HEK293 (cell line): Measurements from ENCODE around the gene CD69.

Experiments
- CTCF ChIA-PET: fragments of 350-600 bp; formaldehyde crosslinking; extraction: SDS; loops from one replicate; lab custom pipeline; 2021; ENCODE audit warnings: antibody characterized with exemption; lab: Yijun Ruan, JAX
- POLR2A ChIA-PET: fragments of 300-600 bp; formaldehyde crosslinking; extraction: SDS; loops from one replicate; lab custom pipeline; 2020; ENCODE audit warnings: antibody characterized with exemption, inconsistent platforms; lab: Yijun Ruan, JAX
- H3K27ac ChIP-seq: fragments of 200-500 bp; sonication (Bioruptor generic); 2 replicates; pipeline ENCODE4 v1.5.1; 2014; ENCODE audit warnings: low read depth, low read length, control low read depth, inconsistent platforms; ENCODE audit errors: extremely low read depth
- H3K36me3 ChIP-seq, 2 experiments: fragments of 200-500 bp in 1 of 2; sonication (Bioruptor generic) in 1 of 2; 1 replicate in 1 of 2; 2 replicates in 1 of 2; pipeline ENCODE4 v1.5.1; 2014 to 2017; ENCODE audit warnings: inconsistent platforms in 2 of 2, low read length in 2 of 2; ENCODE audit not compliant: control insufficient read depth in 2 of 2, insufficient read depth in 1 of 2
- H3K4me1 ChIP-seq: fragments of 200-500 bp; sonication (Bioruptor generic); 2 replicates; pipeline ENCODE4 v1.5.1; 2014; ENCODE audit warnings: mild to moderate bottlenecking, low read length, inconsistent platforms; ENCODE audit not compliant: control insufficient read depth, insufficient read depth
- H3K4me3 ChIP-seq: 2 replicates; pipeline ENCODE4 v1.5.1; 2011; ENCODE audit warnings: low read depth, mild to moderate bottlenecking, control low read depth, low read length, moderate library complexity
- H3K9me3 ChIP-seq: fragments of 200-500 bp; sonication (Bioruptor generic); 2 replicates; pipeline ENCODE4 v1.5.1; 2014; ENCODE audit warnings: low read depth, low read length, inconsistent platforms; ENCODE audit not compliant: control insufficient read depth, insufficient read depth
- FEZF1 ChIP-seq: fragments of 450-650 bp; formaldehyde crosslinking; IDR thresholded peaks from 2 replicates; pipeline ENCODE4 v1.5.1; 2016; ENCODE audit warnings: missing biosample characterization, missing genetic modification characterization
- KLF1 ChIP-seq: fragments of 450-650 bp; formaldehyde crosslinking; IDR thresholded peaks from 2 replicates; pipeline ENCODE4 v1.5.1; 2016; ENCODE audit warnings: missing biosample characterization, missing genetic modification characterization
- KLF8 ChIP-seq: fragments of 450-650 bp; formaldehyde crosslinking; IDR thresholded peaks from 2 replicates; pipeline ENCODE4 v1.5.1; 2016; ENCODE audit warnings: missing biosample characterization, missing genetic modification characterization
- MZF1 ChIP-seq: fragments of 450-650 bp; formaldehyde crosslinking; IDR thresholded peaks from 2 replicates; pipeline ENCODE4 v1.5.1; 2017; ENCODE audit warnings: missing biosample characterization, missing genetic modification characterization, borderline replicate concordance
- SP7 ChIP-seq: fragments of 450-650 bp; formaldehyde crosslinking; IDR thresholded peaks from 2 replicates; pipeline ENCODE4 v1.5.1; 2016; ENCODE audit warnings: missing biosample characterization, missing genetic modification characterization
- TRIM28 ChIP-seq: IDR thresholded peaks from 2 replicates; pipeline ENCODE4 v1.6.1; 2011; ENCODE audit warnings: low read length, control low read depth, borderline replicate concordance
- ZFHX2 ChIP-seq: fragments of 450-650 bp; formaldehyde crosslinking; conservative IDR thresholded peaks from 2 replicates; pipeline ENCODE4 v1.5.1; 2016; ENCODE audit warnings: missing biosample characterization, missing genetic modification characterization
- ZNF132 ChIP-seq: fragments of 450-650 bp; formaldehyde crosslinking; IDR thresholded peaks from 2 replicates; pipeline ENCODE4 v1.5.1; 2017; ENCODE audit warnings: missing biosample characterization, missing genetic modification characterization, borderline replicate concordance
- ZNF266 ChIP-seq: fragments of 450-650 bp; formaldehyde crosslinking; IDR thresholded peaks from 2 replicates; pipeline ENCODE4 v1.5.1; 2016; ENCODE audit warnings: missing biosample characterization, missing genetic modification characterization, low read depth
- ZNF280C ChIP-seq: fragments of 450-650 bp; formaldehyde crosslinking; IDR thresholded peaks from 2 replicates; pipeline ENCODE4 v1.5.1; 2016; ENCODE audit warnings: missing biosample characterization, missing genetic modification characterization
- ZNF302 ChIP-seq: fragments of 450-650 bp; formaldehyde crosslinking; IDR thresholded peaks from 2 replicates; pipeline ENCODE4 v1.5.1; 2016; ENCODE audit warnings: missing biosample characterization, missing genetic modification characterization, low read depth
- ZNF350 ChIP-seq: fragments of 450-650 bp; formaldehyde crosslinking; IDR thresholded peaks from 2 replicates; pipeline ENCODE4 v1.5.0; 2017; ENCODE audit warnings: missing biosample characterization, mild to moderate bottlenecking, missing genetic modification characterization
- ZNF37A ChIP-seq: fragments of 450-650 bp; IDR thresholded peaks from 2 replicates; pipeline ENCODE4 v1.5.1; 2018; ENCODE audit warnings: missing biosample characterization, missing genetic modification characterization
- ZNF394 ChIP-seq: fragments of 450-650 bp; formaldehyde crosslinking; IDR thresholded peaks from 2 replicates; pipeline ENCODE4 v1.5.1; 2016; ENCODE audit warnings: missing biosample characterization, missing genetic modification characterization, mild to moderate bottlenecking, moderate library complexity, borderline replicate concordance
- ZNF510 ChIP-seq: fragments of 450-650 bp; formaldehyde crosslinking; IDR thresholded peaks from 2 replicates; pipeline ENCODE4 v1.5.1; 2018; ENCODE audit warnings: mild to moderate bottlenecking, missing genetic modification characterization, missing biosample characterization; ENCODE audit not compliant: insufficient replicate concordance
- ZNF529 ChIP-seq: fragments of 450-650 bp; formaldehyde crosslinking; IDR thresholded peaks from 2 replicates; pipeline ENCODE4 v1.5.1; 2017; ENCODE audit warnings: missing genetic modification characterization, missing biosample characterization; ENCODE audit not compliant: insufficient replicate concordance
- ZNF555 ChIP-seq: fragments of 450-650 bp; formaldehyde crosslinking; conservative IDR thresholded peaks from 2 replicates; pipeline ENCODE4 v1.5.1; 2017; ENCODE audit warnings: missing biosample characterization, mild to moderate bottlenecking, missing genetic modification characterization, inconsistent platforms
- ZNF621 ChIP-seq: fragments of 450-650 bp; formaldehyde crosslinking; IDR thresholded peaks from 2 replicates; pipeline ENCODE4 v1.5.1; 2017; ENCODE audit warnings: missing biosample characterization, missing genetic modification characterization
- ZNF747 ChIP-seq: fragments of 450-650 bp; formaldehyde crosslinking; IDR thresholded peaks from 2 replicates; pipeline ENCODE4 v1.5.1; 2016; ENCODE audit warnings: missing biosample characterization, missing genetic modification characterization
- ZNF76 ChIP-seq: fragments of 450-650 bp; formaldehyde crosslinking; IDR thresholded peaks from 2 replicates; pipeline ENCODE4; 2016; ENCODE audit warnings: low read depth, missing biosample characterization, missing genetic modification characterization, borderline replicate concordance
- ZNF768 ChIP-seq: fragments of 450-650 bp; formaldehyde crosslinking; IDR thresholded peaks from 2 replicates; pipeline ENCODE4 v1.5.1; 2018; ENCODE audit warnings: missing biosample characterization, mild to moderate bottlenecking, missing genetic modification characterization
- ZNF776 ChIP-seq: fragments of 450-650 bp; formaldehyde crosslinking; IDR thresholded peaks from 2 replicates; pipeline ENCODE4 v1.5.0; 2017; ENCODE audit warnings: missing biosample characterization, missing genetic modification characterization, borderline replicate concordance
- ZNF791 ChIP-seq: fragments of 450-650 bp; formaldehyde crosslinking; IDR thresholded peaks from 2 replicates; pipeline ENCODE4 v1.5.1; 2016; ENCODE audit warnings: missing biosample characterization, missing genetic modification characterization
- ZSCAN23 ChIP-seq: fragments of 450-650 bp; formaldehyde crosslinking; IDR thresholded peaks from 2 replicates; pipeline ENCODE4 v1.5.1; 2016; ENCODE audit warnings: missing biosample characterization, missing genetic modification characterization
- TF ChIP-seq, protein P1 (sequence below): fragments of 450-650 bp; formaldehyde crosslinking; IDR thresholded peaks from 2 replicates; pipeline ENCODE4 v1.5.1; 2016; ENCODE audit warnings: missing biosample characterization, missing genetic modification characterization

The CD69 gene

DNA sequence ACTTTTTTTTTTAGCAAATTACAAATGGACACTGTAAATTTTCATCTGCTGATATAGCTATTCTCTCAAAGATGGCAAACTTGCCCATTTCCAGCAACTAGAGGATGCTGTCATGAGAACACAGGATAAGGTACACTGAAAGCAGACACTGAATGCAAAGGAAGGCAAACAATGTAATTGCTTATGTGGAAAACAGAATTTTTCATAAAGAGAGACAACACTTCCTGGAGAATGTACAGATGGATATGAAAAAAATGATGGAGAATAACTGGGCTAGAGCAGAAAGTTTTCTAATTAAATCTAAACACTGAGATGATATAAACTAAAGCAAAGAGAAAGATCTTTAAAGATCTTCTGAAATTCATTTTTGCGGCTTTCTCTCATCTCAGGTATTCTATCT, 581 bp downstream of the CD69 start:
- Histone ChIP-seq H3K4me1 (no peaks in the 10 kb centered on the region), H3K27ac (no peak overlapping the region), H3K36me3 (no peaks in the 10 kb centered on the region), H3K9me3 (no peaks in the 10 kb centered on the region), H3K4me3 (no peak overlapping the region)
- ChIA-PET CTCF (interaction anchor here (1.4 to 5.3 kb wide), 2 partner anchors 10 to 17 kb away, joined by 4 to 46 read pairs; no protein-coding TSS in a partner anchor), POLR2A (no interaction called here)
- no peak for TF ChIP-seq ZNF768 (tag by site-specific recombination)
- TF ChIP-seq ZNF747 (tag by site-specific recombination), result no peak
- TF ChIP-seq ZNF791 (tag by site-specific recombination), result no peak
- TF ChIP-seq KLF8, result no peak
- no peak for TF ChIP-seq ZNF621 (tag by site-specific recombination)
- no peak for TF ChIP-seq ZNF132 (tag by site-specific recombination)
- TF ChIP-seq ZNF394 (tag by site-specific recombination), result no peak
- no peak for TF ChIP-seq ZNF302 (tag by site-specific recombination)
- TF ChIP-seq, protein P1, sequence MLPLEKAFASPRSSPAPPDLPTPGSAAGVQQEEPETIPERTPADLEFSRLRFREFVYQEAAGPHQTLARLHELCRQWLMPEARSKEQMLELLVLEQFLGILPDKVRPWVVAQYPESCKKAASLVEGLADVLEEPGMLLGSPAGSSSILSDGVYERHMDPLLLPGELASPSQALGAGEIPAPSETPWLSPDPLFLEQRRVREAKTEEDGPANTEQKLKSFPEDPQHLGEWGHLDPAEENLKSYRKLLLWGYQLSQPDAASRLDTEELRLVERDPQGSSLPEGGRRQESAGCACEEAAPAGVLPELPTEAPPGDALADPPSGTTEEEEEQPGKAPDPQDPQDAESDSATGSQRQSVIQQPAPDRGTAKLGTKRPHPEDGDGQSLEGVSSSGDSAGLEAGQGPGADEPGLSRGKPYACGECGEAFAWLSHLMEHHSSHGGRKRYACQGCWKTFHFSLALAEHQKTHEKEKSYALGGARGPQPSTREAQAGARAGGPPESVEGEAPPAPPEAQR (tag by site-specific recombination), result no peak

DNA sequence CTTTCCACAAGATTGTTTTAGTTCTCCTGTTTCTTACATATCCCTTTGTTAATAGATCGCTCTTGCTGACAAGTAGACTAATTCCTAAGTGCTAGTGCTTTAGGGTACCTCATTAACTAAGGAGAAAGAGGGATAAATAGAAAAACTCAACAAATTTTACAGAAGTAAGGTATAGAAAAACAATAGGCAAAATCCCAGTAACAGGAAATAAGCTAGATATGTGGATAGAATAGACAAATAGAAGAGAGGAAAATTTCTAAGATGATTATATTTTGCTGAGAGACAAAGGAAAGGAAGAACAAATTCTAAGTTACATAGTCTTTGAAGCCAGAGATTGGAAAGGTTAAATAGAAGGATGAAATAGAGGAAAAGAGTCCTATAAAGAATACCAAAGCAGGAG, 1.0 kb downstream of the CD69 start:
- POLR2A ChIA-PET, result no interaction called here
- H3K4me1 ChIP-seq, result no peaks in the 10 kb centered on the region
- TF ChIP-seq TRIM28, result no peak
- no peak for TF ChIP-seq ZNF266
- no peak for TF ChIP-seq ZNF510
- no peak for TF ChIP-seq ZNF37A (tag by site-specific recombination)
- no peak for TF ChIP-seq ZNF394 (tag by site-specific recombination)
- no peak for TF ChIP-seq FEZF1 (tag by site-specific recombination)
- no peak for TF ChIP-seq ZNF529 (tag by site-specific recombination)
- no peak for TF ChIP-seq SP7 (tag by site-specific recombination)
- TF ChIP-seq ZNF302 (tag by site-specific recombination), result no peak
- TF ChIP-seq ZNF350 (tag by site-specific recombination), result no peak
- no peak for TF ChIP-seq ZNF776
- no peak for TF ChIP-seq ZSCAN23 (tag by site-specific recombination)
- TF ChIP-seq ZNF76, result no peak
- TF ChIP-seq ZFHX2 (tag by site-specific recombination), result no peak
- TF ChIP-seq KLF1 (tag by site-specific recombination), result no peak
- no peak for TF ChIP-seq ZNF555
- TF ChIP-seq MZF1, result no peak
- TF ChIP-seq ZNF280C (tag by site-specific recombination), result no peak
- H3K27ac ChIP-seq, result no peak overlapping the region
- CTCF ChIA-PET, result interaction anchor here (1.4 to 5.3 kb wide), 2 partner anchors 9 to 17 kb away, joined by 4 to 46 read pairs; no protein-coding TSS in a partner anchor
- no peak overlapping the region for H3K4me3 ChIP-seq
- no peaks in the 10 kb centered on the region for H3K9me3 ChIP-seq
- no peaks in the 10 kb centered on the region for H3K36me3 ChIP-seq
